GM21528 (cell line): Measurements from ENCODE around the gene MED20.

Source experiments
- ATAC-seq: cut with Tn5 transposase; IDR thresholded peaks from one replicate; pipeline ENCODE4 v1.9.1; 2021; ENCODE audit warnings: mild to moderate bottlenecking, moderate library complexity; ENCODE audit not compliant: unreplicated experiment, low FRiP score

The MED20 gene

DNA sequence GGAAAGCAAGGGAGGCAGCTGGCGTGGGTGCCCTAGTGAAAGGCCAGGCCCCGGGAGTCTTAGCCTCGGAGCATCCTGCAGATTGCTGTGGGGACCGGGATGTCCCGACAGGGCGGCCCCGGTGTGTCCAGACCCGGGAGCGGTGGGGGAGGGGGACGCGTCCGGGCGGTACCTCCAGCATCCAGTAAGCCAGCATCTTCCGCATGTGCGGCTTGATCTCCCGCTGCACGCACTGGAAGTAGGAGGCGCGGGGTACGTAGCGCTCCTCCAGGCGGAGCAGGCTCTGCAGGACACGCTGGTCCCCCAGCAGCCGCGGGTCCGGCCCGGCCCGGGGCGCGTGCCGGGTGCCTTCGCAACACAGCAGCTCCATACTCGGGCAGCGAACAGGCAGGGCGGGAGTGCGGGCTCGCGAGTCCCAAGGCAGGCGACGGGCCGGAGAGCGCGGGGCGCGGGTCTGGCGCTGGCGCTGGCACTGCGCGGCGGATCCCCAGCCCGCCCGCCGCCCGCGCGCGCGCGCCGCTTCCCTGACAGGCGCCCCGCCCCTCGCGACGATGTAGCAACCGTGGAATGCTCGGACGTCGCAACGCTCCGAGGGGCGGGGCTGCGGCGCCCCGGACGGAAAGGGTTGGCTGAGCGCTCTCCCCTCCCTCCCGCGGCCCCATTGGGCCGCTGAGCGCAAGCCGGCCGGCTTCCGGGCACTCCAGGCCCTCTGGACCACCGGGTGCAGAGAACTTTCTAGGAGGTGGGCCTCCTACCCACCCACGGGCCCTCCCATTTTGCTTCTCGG is 20.5 kb upstream of the MED20 start, which contains the start of gene CCND3:
TSS of gene CCND3 (minus strand) at position 529 of the 787 bp plus-strand sequence. CDS start at position 370, 159 bp downstream.
- ATAC-seq, result peak; percentile 85

DNA sequence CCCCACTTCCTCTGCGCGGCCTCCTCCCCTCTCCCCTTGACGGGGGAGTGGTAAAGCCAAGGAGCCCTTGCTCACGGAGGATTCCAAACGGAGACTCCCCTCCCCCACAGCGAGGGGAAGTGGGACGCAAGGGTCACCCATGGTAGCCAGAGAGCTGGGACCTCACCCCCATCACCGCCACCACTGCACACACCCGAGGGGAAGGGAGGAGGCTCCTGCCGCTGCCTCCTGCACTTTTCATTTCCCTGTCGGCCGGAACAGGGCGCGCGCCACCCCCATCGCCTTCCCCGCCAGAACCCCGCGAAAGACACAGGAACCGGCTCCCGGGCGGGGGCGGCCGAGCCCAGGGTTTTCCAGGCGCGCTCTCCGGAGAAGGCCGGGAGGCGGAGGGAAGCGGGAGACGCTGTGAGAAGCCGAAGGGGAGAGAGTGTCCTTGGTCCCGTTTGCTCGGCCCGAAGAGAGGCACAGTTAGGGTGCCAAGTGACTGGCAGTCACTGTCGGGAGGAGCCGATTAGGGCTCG is 19.9 kb upstream of the MED20 start:
- no peak for ATAC-seq

DNA sequence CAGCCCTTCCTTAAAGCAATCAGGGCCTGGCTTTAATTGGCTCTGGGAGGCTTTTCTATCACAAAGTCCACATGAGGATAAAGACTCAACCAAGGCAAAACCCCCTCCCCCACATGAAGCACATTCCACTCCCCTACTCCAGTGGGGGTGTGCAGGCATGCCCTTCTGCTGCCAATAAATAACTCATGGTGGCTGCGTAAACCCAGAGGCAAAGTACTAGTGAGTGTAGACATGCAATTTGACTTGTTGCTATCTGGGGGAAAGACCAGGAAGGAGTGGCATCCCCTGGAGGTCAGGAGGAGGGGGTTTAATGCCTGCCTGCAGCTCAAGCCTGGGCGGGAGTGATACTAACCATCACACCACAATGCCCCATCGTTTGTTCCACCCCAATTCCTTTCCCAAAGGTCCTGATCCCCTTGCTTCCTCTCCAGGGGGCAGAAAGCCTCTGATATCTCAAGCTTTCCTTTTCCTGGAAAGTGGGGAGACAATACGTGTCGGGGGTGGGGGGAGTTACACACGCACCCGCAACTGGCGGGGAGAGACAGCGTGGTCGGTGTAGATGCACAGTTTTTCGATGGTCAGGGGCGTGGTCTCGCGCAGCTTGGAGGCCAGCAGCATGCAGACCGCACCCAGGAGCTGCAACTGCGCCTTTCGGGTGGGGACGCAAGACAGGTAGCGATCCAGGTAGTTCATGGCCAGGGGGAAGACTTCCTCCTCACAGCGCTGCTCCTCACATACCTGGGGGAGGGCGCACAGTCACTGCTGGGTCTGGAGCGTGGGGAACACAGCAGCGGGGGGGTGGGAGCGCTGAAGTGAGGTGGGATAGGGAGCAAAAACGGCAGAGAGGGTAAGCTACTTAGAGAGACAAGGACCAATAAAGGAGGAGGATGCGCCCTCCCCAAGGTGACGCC is 19.2 kb upstream of the MED20 start:
- ATAC-seq, result no peak

DNA sequence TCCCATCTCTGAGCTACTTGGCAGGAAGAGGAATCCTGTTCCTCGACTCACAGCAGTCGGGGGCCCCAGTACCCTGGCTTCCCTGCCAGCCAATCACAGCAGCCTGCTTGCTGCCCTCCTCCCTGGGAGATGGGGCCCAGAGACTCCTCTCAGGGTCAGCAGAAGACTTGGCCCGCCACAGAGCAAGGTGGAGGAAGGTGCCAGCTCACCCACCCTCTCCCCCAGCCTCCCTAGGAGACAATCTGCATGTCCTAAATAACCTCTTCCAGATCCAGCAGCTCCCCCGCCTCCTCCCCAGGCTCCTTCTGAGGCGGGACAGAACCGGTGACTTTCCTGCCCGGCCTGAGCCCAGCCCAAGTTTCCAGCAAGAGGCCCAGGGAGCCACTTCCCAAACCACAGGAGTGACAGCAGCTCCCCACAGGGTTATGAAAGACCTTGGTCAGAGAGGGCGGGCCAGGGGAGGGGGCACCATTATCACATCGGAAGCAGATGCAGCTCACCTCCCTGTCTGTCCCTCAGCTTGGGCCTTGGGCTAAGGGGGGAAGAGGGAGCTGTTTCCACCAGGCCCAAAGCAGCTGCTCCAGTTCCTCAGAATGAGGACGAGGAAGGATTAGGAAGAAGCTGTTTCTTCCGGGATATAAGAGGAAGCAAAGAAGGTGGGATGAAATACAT is 18.4 kb upstream of the MED20 start:
- no peak for ATAC-seq

DNA sequence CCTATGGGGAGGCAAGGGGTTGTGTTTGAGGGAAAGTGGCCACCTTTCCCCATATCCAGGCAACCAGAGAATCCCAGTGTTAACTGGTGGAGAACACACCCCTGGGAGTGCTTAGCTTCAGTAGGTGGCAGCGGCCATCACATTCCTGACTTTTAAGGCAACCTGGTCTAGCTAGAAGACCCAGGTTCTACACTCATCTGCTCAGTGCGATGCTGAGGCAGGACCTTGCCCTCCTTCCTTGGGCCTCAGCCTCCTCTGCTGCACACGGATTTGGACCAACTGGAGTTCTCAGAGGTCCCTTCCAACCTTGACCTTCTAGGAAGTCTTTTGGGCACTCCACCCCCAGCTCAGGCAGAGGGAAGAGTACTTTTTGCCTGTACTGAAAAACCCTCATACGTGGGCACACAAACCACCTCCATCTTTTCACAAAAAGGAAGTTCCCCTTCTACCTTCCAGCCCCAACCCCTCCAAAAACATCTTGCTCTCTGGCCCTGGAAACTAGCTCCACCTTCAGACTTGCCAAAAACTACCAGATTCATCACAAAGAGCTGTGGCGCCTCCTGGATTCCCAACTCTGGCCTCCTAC is 17.7 kb upstream of the MED20 start:
- ATAC-seq, result no peak

DNA sequence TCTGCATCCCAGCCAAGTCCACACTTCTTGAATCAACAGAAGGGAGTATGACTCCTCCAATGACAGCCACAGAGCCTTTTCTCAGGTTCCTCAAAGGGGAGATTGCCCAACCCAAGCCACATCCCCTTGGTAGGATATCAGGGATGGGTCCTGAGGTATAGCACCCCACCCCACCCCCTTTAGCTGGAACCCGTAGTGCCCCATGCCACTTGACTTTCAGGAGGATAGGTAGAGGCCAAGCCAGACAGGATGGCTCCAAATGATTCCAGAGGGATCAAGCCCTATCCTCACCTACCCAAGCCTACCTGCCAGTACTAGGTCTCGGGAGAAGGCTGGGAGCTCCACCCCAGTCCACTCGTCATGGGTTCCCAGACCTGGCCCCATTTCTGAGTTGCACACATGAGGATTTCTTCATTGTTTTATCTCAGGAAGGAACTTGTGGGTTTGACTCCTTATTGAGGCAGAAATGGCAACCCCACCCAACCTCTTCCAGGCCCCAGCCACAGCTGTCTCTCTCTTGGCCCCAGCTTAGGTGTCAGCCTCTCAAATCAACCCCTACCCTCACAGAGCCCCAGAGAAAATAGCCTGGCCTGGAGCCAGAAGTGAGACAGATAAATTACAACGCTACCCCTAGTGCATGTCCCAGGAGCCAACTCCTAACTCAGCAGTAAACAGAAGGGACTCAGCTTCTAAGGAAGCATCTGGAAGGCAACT is 17.1 kb upstream of the MED20 start:
- ATAC-seq, result no peak

DNA sequence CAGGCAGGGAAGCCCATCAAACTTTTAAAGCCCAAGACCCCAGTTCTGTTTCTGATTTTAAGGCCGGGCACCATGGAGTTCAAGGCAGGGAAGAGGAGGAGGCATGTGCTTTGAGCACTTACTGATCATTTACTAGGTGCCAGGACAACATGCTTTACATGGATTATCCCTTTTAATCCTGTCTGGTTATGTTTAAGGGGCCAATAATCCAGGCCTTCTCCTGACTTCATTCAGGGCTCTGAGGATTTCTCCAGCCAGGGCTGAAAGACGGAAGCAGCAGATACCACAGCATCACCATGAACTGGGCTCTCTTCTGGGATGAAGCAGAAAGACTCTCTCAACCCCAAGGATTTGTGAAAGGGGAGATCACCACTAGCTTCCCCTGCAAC is 16.5 kb upstream of the MED20 start:
- ATAC-seq, result no peak

DNA sequence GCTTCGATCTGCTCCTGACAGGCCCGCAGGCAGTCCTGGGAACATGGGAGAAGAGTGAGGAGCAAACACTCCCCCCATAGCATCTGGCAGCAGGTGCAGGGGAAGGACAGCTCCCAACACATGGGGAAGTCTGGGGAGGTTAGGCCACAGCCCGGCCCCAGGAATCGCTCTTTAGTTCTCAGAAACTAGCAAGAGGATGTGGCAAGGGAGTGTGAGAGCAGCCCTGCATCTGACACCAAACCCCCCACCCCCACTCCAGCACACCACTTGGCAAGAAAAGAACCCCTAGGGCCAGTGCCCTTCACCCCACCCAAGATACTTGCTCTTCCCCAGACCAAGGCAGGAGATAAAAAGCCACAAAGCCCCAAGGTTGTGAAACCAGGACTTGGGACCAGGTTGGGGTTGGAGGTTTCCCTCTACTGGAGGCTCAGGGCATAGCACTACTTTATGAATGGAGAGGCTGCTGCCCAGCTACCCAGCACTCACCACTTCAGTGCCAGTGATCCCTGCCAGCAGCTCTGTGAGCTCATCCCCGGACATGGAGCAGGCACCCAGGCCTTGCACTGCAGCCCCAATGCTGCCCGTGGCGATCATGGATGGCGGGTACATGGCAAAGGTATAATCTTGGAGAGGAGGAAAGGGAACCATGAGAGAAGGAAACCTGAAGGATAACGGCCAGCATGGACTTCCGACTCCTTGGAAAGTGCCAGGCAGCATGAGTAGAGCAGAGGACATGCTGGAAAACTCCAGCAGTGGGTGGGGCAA is 15.3 kb upstream of the MED20 start:
- ATAC-seq, result peak; percentile 44

DNA sequence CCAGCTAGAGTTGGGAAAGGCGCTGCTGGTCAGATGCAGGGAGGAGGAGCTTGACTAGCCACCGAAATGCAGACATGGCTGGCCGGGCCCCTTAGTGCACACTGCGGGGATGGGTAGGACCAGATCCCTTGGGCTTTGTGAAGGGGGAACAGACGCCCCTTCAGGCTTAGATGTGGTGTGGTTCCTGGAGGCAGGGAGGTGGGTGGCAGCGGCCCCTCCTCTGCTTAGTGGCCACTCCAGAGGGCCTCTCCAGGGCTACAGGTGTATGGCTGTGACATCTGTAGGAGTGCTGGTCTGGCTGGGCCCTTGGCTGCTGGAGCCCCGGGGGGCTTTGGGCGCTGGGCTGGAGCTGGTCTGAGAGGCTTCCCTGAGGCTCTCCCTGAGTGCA is 14.7 kb upstream of the MED20 start:
- ATAC-seq, result no peak

DNA sequence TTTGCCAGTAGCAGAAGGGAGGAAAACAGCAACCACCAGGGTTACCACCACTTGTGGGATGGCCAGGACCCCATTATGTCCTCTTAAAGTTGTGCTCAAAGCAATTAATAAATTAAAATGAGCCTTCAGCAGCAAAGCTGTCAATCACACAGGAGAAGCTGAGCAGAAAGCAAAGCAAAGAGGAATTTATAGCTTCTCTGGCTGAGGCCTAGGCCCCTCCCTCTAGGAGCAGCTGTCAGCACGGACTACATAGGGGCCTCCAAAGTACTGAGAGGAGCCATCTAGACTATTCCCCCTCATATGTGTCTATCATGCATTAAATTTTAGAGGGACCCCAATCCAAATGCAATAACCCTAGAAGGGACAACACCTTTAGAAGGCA is 14.2 kb upstream of the MED20 start:
- no peak for ATAC-seq

DNA sequence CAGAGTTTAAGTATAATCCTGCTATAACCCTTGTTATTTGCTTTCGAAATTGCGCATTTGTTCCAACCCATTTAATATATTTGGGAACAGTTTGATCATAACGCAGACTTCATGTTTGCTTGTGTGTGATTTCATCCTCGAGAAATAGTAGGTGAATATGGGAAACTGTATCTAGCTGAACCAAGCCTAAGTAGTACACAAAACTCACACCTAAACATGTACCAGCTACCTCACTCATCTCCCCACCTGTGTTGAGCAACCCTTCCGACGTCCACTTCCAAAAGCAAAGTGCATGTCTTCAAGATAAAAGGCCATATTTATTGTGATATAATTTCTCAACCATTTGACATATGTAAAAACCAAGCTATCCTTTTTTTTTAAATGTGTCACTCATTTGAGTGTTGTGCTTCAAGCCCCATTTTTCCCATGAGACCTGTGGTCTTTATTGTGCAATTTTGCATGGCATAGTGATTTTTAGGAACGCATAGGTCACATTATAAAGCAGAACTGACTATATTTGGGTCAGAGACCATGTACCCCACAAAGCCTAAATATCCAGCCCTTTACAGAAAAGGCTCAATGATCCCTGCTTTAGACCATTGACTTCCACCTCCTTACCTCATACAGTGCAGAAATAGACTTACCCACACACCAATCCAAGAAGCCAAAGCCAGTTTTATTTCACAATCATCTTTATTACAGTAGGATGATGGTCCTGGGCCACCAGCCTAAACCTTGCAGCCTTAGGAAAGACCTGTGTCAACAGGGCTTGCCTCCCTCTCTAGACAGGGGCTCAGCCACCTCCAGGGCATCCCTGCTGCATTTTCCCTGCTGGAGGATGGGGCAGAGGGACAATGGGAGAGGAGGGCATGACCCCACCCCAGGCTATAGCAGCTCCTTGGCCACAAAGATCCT is 13.6 kb upstream of the MED20 start:
- no peak for ATAC-seq

DNA sequence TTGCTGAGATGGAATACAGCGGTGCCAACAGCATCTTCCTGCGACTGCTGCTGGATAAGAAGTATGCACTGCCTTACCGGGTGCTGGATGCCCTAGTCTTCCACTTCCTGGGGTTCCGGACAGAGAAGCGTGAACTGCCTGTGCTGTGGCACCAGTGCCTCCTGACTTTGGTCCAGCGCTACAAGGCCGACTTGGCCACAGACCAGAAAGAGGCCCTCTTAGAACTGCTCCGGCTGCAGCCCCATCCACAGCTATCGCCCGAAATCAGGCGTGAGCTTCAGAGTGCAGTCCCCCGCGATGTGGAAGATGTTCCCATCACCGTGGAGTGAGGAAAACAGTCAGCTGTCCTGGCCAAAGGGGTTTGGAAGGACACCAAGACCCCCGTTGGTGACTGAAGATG is 11.4 kb upstream of the MED20 start:
- no peak for ATAC-seq

DNA sequence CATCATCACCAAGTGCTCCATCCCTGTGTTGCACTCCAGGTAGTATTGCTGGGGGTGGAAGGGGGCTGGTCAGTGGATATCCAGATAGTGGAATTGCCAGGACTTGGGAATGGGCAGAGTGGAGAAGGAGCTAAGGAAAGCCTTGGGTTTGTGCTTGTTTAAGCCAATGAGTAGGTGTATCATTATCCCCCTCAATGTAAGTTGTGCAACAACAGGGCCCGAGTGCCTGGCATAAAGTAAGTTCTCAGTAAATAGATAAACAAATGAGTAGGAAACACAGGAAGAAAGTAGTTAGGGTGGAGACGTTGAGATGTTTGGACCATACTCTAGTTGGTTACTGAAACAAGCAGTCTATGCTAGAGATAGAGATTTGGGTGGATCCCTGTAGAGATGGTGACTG is 10.9 kb upstream of the MED20 start:
- no peak for ATAC-seq

DNA sequence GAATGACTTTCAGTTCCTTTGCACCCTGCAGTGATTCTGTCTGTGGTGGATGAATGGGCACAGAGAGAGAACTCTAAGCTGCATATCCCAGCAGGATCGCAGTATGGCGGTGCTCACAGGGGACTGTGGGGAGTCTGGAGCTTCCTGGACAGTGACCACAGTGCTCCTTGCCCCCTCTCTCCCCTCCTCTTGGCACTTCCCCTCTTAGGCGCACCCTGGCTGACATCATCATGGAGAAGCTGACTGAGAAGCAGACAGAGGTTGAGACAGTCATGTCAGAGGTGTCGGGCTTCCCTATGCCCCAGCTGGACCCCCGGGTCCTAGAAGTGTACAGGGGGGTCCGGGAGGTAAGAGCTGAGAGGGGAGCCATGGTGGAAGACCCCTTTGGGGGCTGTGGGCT is 9.0 kb upstream of the MED20 start:
- no peak for ATAC-seq

DNA sequence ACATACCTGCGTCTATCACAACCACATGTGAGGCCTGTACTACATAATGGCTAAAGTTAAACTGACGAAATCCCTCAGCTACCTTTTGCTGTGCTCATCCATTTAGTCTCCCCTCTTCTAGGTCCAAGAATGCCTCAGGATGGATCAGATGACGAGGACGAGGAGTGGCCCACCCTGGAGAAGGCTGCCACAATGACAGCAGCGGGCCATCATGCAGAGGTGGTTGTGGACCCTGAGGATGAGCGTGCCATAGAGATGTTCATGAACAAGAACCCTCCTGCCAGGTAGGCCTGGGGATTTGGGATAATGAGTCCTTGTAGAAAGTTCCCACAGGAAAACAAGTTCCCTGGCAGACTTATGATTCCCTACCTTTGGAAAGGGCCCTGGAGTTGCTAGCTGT is 6.3 kb upstream of the MED20 start:
- ATAC-seq, result no peak

DNA sequence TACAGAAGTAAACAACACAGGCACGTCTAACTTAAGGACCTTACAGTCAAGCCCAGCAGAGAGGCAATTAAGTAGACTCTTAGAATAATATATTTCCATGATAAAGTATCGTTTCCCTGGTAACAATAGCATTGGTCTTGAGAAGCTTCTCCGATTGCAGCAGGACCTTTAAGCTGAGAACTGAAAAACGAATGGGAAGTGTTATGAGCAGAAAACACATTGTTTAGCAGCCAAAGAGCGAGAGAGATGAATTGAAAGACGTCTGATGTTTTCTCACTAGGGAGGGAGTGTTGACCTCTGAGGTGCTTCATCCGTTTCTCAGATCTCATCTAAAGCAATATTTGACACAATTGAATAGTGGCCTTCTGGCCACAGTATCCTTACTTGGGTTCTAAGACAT is 1.2 kb upstream of the MED20 start:
- no peak for ATAC-seq

DNA sequence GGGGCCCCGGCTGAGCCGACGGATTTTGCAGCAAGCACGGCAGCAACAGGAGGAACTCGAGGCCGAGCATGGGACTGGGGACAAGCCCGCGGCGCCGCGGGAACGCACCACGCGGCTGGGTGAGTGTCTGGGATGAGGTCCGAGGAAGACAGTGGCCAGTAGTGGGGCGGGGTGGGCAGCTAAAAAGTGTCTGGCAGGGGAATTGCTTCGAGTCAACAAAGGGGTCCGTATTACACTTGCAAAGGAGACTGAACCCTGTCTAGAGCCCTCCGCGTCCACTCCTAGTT is 716 bp upstream of the MED20 start:
- peak; percentile 9 for ATAC-seq

DNA sequence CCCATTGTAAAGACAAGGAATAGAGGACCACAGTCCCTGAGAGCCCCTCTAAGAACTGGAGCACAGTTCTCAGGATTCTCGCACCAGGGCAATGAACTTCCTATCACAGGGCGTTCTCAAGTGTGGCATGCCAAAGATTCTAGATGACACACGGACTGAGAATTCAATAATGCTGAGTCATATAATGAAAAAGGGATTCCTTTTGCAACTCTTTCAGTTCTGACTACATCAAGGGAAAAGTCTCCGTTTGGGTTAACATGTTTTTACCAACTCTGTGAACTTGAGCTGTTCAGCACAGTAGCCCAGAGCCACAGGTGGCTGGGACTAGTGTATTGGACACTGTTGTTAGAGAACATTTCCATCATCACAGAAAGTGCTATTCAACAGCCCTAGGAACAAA is 3.4 kb downstream of the MED20 start:
- no peak for ATAC-seq
